Kasumi-1 (cell line): ENCODE results near the gene EHBP1L1.

Source experiments
- DNase-seq, 2 experiments: peaks; one replicate each; lab custom pipeline; 2025; lab: John Stamatoyannopoulos, UW

Gene EHBP1L1

GRCh38 chr11:65577756-65578109 is 1.9 kb downstream of the EHBP1L1 start:
- DNase-seq, result no peak

GRCh38 chr11:65578134-65578533 is 2.3 kb downstream of the EHBP1L1 start:
- no peak for DNase-seq

GRCh38 chr11:65578667-65579066 is 2.8 kb downstream of the EHBP1L1 start:
- no peak for DNase-seq

GRCh38 chr11:65579291-65579690 is 3.4 kb downstream of the EHBP1L1 start:
- DNase-seq, result no peak

- no peak for DNase-seq
Observed at GRCh38 chr11:65580031-65580692, 4.3 kb downstream of the EHBP1L1 start.

GRCh38 chr11:65580756-65581155 is 4.9 kb downstream of the EHBP1L1 start:
- DNase-seq, result no peak

GRCh38 chr11:65581928-65582327 is 6.1 kb downstream of the EHBP1L1 start:
- DNase-seq, result no peak

GRCh38 chr11:65583589-65583988 is 7.7 kb downstream of the EHBP1L1 start:
- DNase-seq, result no peak

GRCh38 chr11:65584106-65584505 is 8.3 kb downstream of the EHBP1L1 start:
- no peak for DNase-seq

- DNase-seq, result no peak
Observed at GRCh38 chr11:65584723-65585171, 8.9 kb downstream of the EHBP1L1 start.

GRCh38 chr11:65585396-65586246 is 9.8 kb downstream of the EHBP1L1 start:
- DNase-seq, result no peak

- DNase-seq, result no peak
Observed at GRCh38 chr11:65586247-65586630, 10.4 kb downstream of the EHBP1L1 start.

- no peak for DNase-seq
Observed at GRCh38 chr11:65586676-65587075, 10.8 kb downstream of the EHBP1L1 start.

- peak; percentile 69 to 71 for DNase-seq
Observed at GRCh38 chr11:65588199-65589054, 12.6 kb downstream of the EHBP1L1 start.

- no peak for DNase-seq
Observed at GRCh38 chr11:65589444-65590239, 13.8 kb downstream of the EHBP1L1 start.

- no peak for DNase-seq
Observed at GRCh38 chr11:65590240-65590738, 14.4 kb downstream of the EHBP1L1 start.

GRCh38 chr11:65591939-65592857 is 16.3 kb downstream of the EHBP1L1 start:
- no peak for DNase-seq

GRCh38 chr11:65592858-65593517 is 17.1 kb downstream of the EHBP1L1 start:
- DNase-seq, result no peak

- DNase-seq, result peak; percentile 32 to 37
Observed at GRCh38 chr11:65593518-65594414, 17.9 kb downstream of the EHBP1L1 start.
